Epithelial cell of esophagus (primary cell): ENCODE measurements around the gene MIB2.

Experiments used
- DNase-seq: peaks from one replicate; pipeline ENCODE4 v3.0.0; 2010; ENCODE audit warnings: low read depth
- H3K4me3 ChIP-seq: 2 replicates; pipeline ENCODE4 v1.5.1; 2011; ENCODE audit warnings: mild to moderate bottlenecking, low read length, control low read depth
- TF ChIP-seq, protein P1 (sequence below): IDR thresholded peaks from 2 replicates; pipeline ENCODE4 v1.5.1; 2011; ENCODE audit warnings: low read depth, mild to moderate bottlenecking, low read length, control low read depth, inconsistent platforms; ENCODE audit not compliant: insufficient read depth; ENCODE audit errors: missing control alignments

MIB2 gene

DNA sequence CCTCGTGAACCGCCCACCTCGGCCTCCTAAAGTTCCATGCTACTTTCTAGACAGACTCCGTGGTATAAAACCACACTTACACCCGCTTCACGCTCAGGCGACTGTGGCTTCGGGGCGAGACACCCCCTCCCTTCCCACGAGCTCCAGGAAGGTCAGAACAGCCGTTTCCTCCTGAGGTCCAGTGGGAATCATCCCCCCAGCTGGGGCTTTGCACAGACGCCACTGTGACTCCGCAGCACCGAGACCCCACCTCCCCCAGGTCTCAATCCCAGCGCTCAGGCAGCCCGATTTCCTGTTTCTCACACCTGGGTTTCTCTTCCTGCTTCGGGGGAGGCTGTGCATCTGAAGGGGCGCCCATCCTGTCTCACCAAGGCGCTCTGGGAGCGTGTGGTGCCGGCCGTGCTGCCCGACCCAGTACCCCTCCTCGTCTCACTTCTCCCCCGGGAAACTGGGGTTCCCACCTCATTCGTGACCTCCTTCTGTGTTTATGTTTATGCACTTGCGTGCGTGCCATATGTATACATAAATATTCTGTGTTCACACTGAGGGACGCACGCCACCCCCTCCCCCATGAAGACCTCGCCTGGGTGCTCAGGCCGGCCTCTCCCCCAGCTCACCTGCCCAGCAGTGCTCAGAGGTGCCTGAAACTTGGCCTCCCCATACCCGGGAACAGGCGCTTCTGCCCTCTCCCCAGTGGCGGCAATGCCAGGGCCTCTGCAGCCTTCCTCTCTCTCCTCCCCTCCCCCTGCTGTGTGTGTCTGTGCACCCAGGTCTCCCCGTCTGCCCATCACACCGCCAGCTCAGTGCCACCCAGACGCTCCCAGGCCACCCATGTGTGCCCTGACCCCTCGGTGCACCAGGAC, 62.6 kb downstream of the MIB2 start:
- TF ChIP-seq, protein P1, sequence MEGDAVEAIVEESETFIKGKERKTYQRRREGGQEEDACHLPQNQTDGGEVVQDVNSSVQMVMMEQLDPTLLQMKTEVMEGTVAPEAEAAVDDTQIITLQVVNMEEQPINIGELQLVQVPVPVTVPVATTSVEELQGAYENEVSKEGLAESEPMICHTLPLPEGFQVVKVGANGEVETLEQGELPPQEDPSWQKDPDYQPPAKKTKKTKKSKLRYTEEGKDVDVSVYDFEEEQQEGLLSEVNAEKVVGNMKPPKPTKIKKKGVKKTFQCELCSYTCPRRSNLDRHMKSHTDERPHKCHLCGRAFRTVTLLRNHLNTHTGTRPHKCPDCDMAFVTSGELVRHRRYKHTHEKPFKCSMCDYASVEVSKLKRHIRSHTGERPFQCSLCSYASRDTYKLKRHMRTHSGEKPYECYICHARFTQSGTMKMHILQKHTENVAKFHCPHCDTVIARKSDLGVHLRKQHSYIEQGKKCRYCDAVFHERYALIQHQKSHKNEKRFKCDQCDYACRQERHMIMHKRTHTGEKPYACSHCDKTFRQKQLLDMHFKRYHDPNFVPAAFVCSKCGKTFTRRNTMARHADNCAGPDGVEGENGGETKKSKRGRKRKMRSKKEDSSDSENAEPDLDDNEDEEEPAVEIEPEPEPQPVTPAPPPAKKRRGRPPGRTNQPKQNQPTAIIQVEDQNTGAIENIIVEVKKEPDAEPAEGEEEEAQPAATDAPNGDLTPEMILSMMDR = no peak
- no peak for DNase-seq
- H3K4me3 ChIP-seq = no peak overlapping the region

DNA sequence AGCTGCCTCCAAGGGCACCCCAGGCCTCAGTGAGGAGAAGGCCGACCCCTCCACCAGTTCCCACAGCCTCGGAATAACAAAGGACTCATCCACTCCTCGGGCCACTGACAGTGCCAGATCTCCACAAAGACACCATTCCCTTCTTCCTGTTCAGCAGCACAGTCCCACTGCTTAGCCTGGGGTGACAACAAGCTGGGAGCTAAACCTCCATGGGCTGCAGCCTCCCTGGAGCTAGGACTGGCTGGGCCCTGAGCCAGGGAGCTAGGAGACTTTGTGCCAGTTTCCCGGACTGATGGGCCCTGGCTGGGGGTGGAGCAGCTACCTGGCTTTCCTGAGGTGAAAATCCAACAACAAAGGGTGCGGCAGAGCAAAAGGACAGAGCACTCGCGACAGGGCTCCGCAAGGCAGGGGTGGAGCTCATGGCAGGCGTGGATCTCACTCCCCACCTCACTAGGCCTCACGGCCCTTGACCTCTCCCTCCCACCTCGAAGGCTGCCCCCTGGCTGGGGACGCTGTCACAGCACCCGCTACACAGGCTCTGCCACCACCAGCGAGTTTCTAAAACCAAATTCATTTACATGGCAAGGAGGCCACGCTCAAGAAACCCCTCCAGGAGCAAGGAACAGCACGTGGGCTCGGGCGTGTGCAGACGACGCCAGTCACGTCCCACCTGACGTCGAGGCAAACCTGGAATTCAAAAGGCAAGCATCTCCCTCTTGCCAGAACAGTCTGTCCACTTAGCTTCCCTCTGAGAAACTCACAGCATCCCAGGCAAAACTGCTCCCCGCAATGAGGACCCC, 63.5 kb downstream of the MIB2 start:
- no peak overlapping the region for H3K4me3 ChIP-seq
- TF ChIP-seq, protein P1 = peak; percentile 16
- DNase-seq = no peak
